Activated B cell treated with CpG ODN at 0.5 μM for 24 hours (primary cell): Measurements from ENCODE around the gene MICAL3. TPM values are rescaled to one million over a fixed set of nuclear protein-coding genes. Genes with fewer than 3 reads are reported as not detected.
A peak's percentile ranks its signal among the peaks of the same experiment; 100 is the strongest.

Source experiments
- ATAC-seq: fragments of 200-7000 bp; cut with Tn5 transposase; one replicate; pipeline ENCODE4 v1.10.0; 2021; ENCODE audit warnings: low read depth, mild to moderate bottlenecking, moderate library complexity
- CTCF ChIA-PET: fragments of 350-600 bp; sonication (Branson Sonifier 250); formaldehyde crosslinking; loops from one replicate; lab custom pipeline; 2021; ENCODE audit warnings: antibody characterized with exemption; lab: Charles Lee
- POLR2A ChIA-PET: fragments of 350-600 bp; sonication (Branson Sonifier 250); formaldehyde crosslinking; loops from one replicate; lab custom pipeline; 2021; ENCODE audit warnings: antibody characterized with exemption; lab: Charles Lee
- DNase-seq: peaks from one replicate; pipeline ENCODE4 v3.0.0; 2022
- H3K27ac Mint-ChIP-seq: one replicate; pipeline ENCODE4 v1.8.0; 2020; ENCODE audit warnings: mixed read lengths
- H3K27me3 Mint-ChIP-seq: one replicate; pipeline ENCODE4 v1.8.0; 2021; ENCODE audit warnings: mixed read lengths
- H3K36me3 Mint-ChIP-seq: one replicate; pipeline ENCODE4 v1.8.0; 2021; ENCODE audit warnings: low read depth, mixed read lengths
- H3K4me1 Mint-ChIP-seq: one replicate; pipeline ENCODE4 v1.8.0; 2021; ENCODE audit warnings: mixed read lengths
- H3K4me3 Mint-ChIP-seq: one replicate; pipeline ENCODE4 v1.8.0; 2020; ENCODE audit warnings: mild to moderate bottlenecking, mixed read lengths
- H3K9me3 Mint-ChIP-seq: one replicate; pipeline ENCODE4 v1.8.0; 2020; ENCODE audit warnings: mixed read lengths
- intact Hi-C: fragments of 100-400 bp; cut with micrococcal nuclease; formaldehyde crosslinking; loops from one replicate; pipeline ENCODE4 v1.15.1; 2024
- total RNA-seq: library from RNA; stranded (reverse); gene quantifications from 2 replicates; pipeline ENCODE4 v1.2.3, GENCODE V29; 2022
- TF ChIP-seq, protein P1 (sequence below): fragments of 200-600 bp; IDR thresholded peaks from one replicate; pipeline ENCODE4 v1.8.0; 2022; ENCODE audit warnings: antibody characterized with exemption, mild to moderate bottlenecking

MICAL3 gene
- total RNA-seq, 1 donor from 2014 or later = 257 TPM

DNA sequence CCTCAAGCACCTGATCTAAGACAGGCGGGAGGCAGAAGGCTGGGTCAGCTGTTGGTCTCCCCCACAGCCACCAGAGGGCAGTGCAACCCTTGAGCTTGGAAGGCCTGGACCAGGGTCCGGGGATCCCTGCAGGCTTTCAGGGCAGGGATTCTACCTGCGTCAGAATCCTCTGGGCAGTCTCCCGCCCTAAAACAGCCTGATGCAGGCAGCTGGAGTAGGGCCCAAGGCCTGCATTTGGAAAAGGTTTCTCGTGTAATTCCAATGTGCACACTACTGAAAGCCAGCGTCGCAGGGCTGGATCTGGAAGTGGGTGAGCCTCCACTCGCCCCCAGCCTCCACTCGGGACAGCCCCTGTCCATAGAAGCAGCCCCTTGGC lies 281.8 kb downstream of the MICAL3 start:
- TF ChIP-seq, protein P1, sequence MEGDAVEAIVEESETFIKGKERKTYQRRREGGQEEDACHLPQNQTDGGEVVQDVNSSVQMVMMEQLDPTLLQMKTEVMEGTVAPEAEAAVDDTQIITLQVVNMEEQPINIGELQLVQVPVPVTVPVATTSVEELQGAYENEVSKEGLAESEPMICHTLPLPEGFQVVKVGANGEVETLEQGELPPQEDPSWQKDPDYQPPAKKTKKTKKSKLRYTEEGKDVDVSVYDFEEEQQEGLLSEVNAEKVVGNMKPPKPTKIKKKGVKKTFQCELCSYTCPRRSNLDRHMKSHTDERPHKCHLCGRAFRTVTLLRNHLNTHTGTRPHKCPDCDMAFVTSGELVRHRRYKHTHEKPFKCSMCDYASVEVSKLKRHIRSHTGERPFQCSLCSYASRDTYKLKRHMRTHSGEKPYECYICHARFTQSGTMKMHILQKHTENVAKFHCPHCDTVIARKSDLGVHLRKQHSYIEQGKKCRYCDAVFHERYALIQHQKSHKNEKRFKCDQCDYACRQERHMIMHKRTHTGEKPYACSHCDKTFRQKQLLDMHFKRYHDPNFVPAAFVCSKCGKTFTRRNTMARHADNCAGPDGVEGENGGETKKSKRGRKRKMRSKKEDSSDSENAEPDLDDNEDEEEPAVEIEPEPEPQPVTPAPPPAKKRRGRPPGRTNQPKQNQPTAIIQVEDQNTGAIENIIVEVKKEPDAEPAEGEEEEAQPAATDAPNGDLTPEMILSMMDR = no peak
- H3K4me1 Mint-ChIP-seq = peaks cover 9% of the 10 kb centered on the region
- peaks cover 47% of the 10 kb centered on the region for H3K36me3 Mint-ChIP-seq
- H3K27me3 Mint-ChIP-seq = no peaks in the 10 kb centered on the region
- no peaks in the 10 kb centered on the region for H3K9me3 Mint-ChIP-seq
- ChIA-PET POLR2A (interaction anchor here (0.5 to 2.7 kb wide), 9 partner anchors 31 to 334 kb away, joined by 3 to 16 read pairs (median 5); partner anchors contain the start of gene BID), CTCF (interaction anchor here (0.7 to 6.3 kb wide), 21 partner anchors 9 to 334 kb away, joined by 3 to 63 read pairs (median 5); partner anchors contain the start of gene PEX26)
- H3K27ac Mint-ChIP-seq = no peak overlapping the region
- peak; percentile 59 for DNase-seq
- no peak overlapping the region for H3K4me3 Mint-ChIP-seq
- intact Hi-C loops = loop anchor here (1.0 to 2.0 kb wide), 7 partner anchors 30 to 335 kb away; partner anchors contain the start of genes MICAL3 and PEX26
- peak; percentile 95 for ATAC-seq

DNA sequence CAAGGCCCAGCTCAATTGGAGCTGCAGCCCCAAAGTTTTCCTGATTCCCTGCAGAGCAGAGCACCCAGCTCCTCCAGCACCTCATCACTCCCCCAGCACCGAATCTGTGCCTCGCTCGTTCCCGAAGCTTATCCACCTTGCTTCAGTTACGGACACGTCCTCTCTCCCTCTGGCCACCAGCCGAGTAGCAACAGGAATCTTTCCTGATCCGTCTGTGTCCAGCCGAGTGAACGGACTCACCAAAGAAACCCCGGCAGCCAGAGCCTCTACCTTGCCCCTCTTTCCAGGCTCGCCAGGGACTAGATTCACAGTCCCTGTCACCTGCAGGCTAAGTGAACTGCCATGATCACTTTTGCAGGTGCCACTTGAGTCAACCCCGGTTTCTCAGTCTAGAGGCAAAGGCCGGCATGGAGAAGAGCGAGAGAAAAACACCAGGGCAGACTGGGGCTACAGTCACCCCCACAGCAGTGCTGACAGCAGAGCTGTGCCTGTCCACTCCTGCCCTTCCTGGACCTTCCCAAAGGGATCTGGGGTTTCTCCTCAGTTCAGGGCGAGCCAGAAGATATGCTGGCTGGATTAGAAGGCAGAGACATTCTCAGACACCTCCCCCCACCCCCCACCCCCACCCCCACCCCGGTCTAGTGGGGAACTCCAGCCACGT lies 282.4 kb downstream of the MICAL3 start:
- intact Hi-C loops = loop anchor here (1.0 to 2.0 kb wide), 7 partner anchors 31 to 335 kb away; partner anchors contain the start of genes MICAL3 and PEX26
- ATAC-seq (no peak), DNase-seq (no peak)
- Mint-ChIP-seq H3K4me3 (no peak overlapping the region), H3K36me3 (peaks cover 51% of the 10 kb centered on the region), H3K9me3 (no peaks in the 10 kb centered on the region), H3K27me3 (no peaks in the 10 kb centered on the region), H3K27ac (no peak overlapping the region), H3K4me1 (peaks cover 9% of the 10 kb centered on the region)
- ChIA-PET CTCF (interaction anchor here (0.7 to 6.3 kb wide), 19 partner anchors 9 to 334 kb away, joined by 3 to 63 read pairs (median 5); partner anchors contain the start of gene PEX26), POLR2A (interaction anchor here (0.6 to 2.7 kb wide), 8 partner anchors 31 to 334 kb away, joined by 3 to 16 read pairs (median 6); partner anchors contain the start of gene BID)
- TF ChIP-seq, protein P1 = no peak

DNA sequence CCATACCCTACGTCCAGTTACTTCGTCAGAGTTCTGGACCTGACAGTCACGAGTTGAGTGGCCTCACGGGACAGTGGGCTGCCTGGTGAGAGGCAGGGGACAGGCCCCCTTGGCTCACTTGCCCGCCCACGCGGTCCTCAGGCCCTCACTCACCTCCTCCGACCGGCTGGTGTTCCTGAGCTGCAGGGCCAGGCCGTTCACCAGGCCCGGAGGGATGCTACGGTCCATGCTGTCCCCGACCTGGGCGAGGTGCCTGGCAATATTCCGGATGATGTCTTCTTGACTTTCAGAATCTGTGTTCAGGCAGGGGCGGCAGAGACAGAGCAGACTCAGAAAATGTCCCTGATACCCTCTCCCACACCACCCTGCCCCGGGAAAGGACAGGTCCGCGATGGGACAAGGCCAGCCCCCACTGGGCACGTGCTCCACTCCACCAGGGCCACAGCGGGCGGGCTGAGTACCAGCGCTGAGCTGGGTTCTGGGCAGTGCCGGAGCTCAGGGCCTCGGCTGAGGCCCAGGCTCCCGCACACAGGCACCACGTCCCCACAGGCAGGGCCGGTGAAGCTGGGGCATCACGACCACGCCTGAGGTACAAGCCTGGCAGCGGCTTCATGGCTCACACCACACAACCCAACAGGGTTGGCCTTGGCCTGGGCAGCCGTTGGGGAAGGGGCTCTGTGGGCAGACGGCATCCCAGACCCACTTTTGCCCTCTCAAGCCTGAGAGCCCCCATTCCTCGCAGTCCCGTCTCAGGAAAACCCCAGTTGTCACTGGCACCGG lies 285.0 kb downstream of the MICAL3 start:
- Mint-ChIP-seq H3K9me3 (no peaks in the 10 kb centered on the region), H3K4me1 (peaks cover 9% of the 10 kb centered on the region), H3K27ac (no peak overlapping the region), H3K36me3 (peaks cover 62% of the 10 kb centered on the region), H3K27me3 (no peaks in the 10 kb centered on the region), H3K4me3 (no peak overlapping the region)
- ATAC-seq = no peak
- intact Hi-C loops = no loop called here
- no peak for DNase-seq
- CTCF ChIA-PET = interaction anchor here (1.8 to 6.3 kb wide), 3 partner anchors 46 to 181 kb away, joined by 3 to 63 read pairs (median 7); no protein-coding TSS in a partner anchor
- POLR2A ChIA-PET = interaction anchor here (1.0 kb wide), 1 partner anchor 34 kb away, joined by 4 read pairs; no protein-coding TSS in a partner anchor
- TF ChIP-seq, protein P1 = no peak

DNA sequence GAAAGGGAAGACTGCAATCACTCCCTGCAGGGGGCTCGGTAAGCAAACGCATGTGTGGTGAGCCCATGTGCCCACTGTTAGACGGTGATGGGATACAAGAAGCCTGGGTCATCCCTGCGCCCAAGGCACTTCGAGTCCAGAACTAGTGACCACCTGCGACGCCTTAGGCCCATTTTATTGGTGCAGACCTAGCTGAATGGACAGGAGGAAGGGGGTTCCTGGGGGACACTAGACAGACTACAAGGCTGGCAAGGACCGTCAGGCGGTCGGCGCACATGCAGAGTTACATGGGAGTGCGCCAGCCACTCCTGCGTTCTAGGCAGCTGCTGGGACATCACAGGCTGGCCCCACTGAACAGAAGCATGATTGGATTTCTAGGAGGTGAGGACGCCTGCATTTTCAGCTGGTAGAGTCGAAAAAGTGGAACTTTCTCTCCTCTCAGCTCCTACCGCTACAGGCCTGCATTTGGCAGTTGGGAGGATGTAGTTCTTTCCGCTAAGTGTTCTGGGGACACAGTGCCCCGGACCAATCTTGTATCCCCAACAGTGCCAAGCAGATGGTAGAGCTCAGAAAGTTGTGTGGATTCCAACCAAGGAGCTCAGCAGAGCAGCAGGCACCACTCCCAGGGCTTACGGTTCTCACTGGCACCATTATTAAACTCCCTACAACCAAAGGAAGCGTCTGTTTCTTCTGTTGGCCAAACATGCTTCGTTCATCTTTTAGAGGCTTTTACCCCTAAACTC lies 285.8 kb downstream of the MICAL3 start:
- Mint-ChIP-seq H3K27me3 (no peaks in the 10 kb centered on the region), H3K4me3 (no peak overlapping the region), H3K4me1 (peaks cover 13% of the 10 kb centered on the region), H3K36me3 (peaks cover 70% of the 10 kb centered on the region), H3K9me3 (no peaks in the 10 kb centered on the region), H3K27ac (no peak overlapping the region)
- intact Hi-C loops = no loop called here
- ATAC-seq (no peak), DNase-seq (no peak)
- ChIA-PET CTCF (interaction anchor here (1.8 to 6.3 kb wide), 2 partner anchors 47 to 91 kb away, joined by 3 to 63 read pairs; no protein-coding TSS in a partner anchor), POLR2A (no interaction called here)
- TF ChIP-seq, protein P1 = no peak

Other genes starting within 250 kb of the MICAL3 start
- 31.5 and 35.2 TPM in 2 replicates for gene PEX26, start 53.4 kb upstream of the MICAL3 start, total RNA-seq
- 1.7 and 2.4 TPM in 2 replicates for gene TUBA8, start 86.2 kb upstream of the MICAL3 start, total RNA-seq
- 0.98 and 1.2 TPM in 2 replicates for gene USP18, start 125.6 kb upstream of the MICAL3 start, total RNA-seq